OCI-LY7 (cell line): ENCODE data around the gene CCDC88B. TPM values are rescaled to one million over a fixed set of nuclear protein-coding genes. Genes with fewer than 3 reads are reported as not detected.
A peak's percentile ranks its signal among the peaks of the same experiment; 100 is the strongest.

Experiments used
- BruUV-seq: library from RNA; stranded (reverse); fragments of 400-500 nt; replicated peaks from 2 replicates; lab custom pipeline; 2021; lab: Mats Ljungman, UMichigan
- CTCF ChIA-PET: fragments of 300-600 bp; sonication (Branson Sonifier 250); formaldehyde crosslinking; loops from one replicate; lab custom pipeline; 2022; ENCODE audit warnings: antibody characterized with exemption; ENCODE audit not compliant: unreplicated experiment; lab: Charles Lee
- POLR2A ChIA-PET: fragments of 300-600 bp; sonication (Branson Sonifier 250); formaldehyde crosslinking; loops from one replicate; lab custom pipeline; 2022; ENCODE audit warnings: antibody characterized with exemption; lab: Charles Lee
- DNase-seq: peaks from one replicate; pipeline ENCODE4 v3.0.0-alpha.2; 2015; ENCODE audit warnings: low spot score
- H2AFZ ChIP-seq: fragments of 200-600 bp; sonication (generic), shearing (Covaris generic); 2 replicates; pipeline ENCODE4 v1.6.1; 2014; ENCODE audit warnings: mild to moderate bottlenecking, antibody characterized with exemption, low read length, moderate library complexity
- H3K27ac ChIP-seq: fragments of 200-600 bp; sonication (generic); 2 replicates; pipeline ENCODE4 v1.5.1; 2014; ENCODE audit warnings: mixed run types, low read depth, mild to moderate bottlenecking, moderate library complexity, low read length, inconsistent platforms; ENCODE audit not compliant: poor library complexity, severe bottlenecking
- H3K36me3 ChIP-seq: fragments of 200-600 bp; sonication (generic); 2 replicates; pipeline ENCODE4 v1.6.1; 2014; ENCODE audit warnings: mild to moderate bottlenecking, antibody characterized with exemption, low read length, moderate library complexity, mixed read lengths; ENCODE audit not compliant: insufficient read depth
- H3K4me1 ChIP-seq: fragments of 200-600 bp; sonication (generic); 2 replicates; pipeline ENCODE4 v1.5.1; 2014; ENCODE audit warnings: mild to moderate bottlenecking, low read length; ENCODE audit not compliant: insufficient read depth, poor library complexity, severe bottlenecking
- H3K4me2 ChIP-seq: fragments of 200-600 bp; sonication (generic); 2 replicates; pipeline ENCODE4 v1.6.1; 2014; ENCODE audit warnings: mild to moderate bottlenecking, low read length
- H3K4me3 ChIP-seq: fragments of 200-600 bp; sonication (generic); 2 replicates; pipeline ENCODE4 v1.5.1; 2014; ENCODE audit warnings: mild to moderate bottlenecking, low read depth, low read length; ENCODE audit not compliant: poor library complexity, severe bottlenecking
- H3K79me2 ChIP-seq: fragments of 200-600 bp; sonication (generic); 2 replicates; pipeline ENCODE4 v1.6.1; 2016; ENCODE audit warnings: low read depth, mild to moderate bottlenecking, low read length, moderate library complexity, mixed read lengths; ENCODE audit not compliant: insufficient read depth
- H3K9me2 ChIP-seq: fragments of 200-600 bp; sonication (generic); 2 replicates; pipeline ENCODE4 v1.6.1; 2016; ENCODE audit warnings: mild to moderate bottlenecking, low read length, mixed read lengths; ENCODE audit not compliant: insufficient read depth
- H3K9me3 ChIP-seq: fragments of 200-600 bp; sonication (generic); 2 replicates; pipeline ENCODE4 v1.6.1; 2014; ENCODE audit warnings: mild to moderate bottlenecking, mixed run types, low read length, mixed read lengths
- H4K20me1 ChIP-seq: fragments of 200-600 bp; sonication (generic); 2 replicates; pipeline ENCODE4 v1.6.1; 2014; ENCODE audit warnings: mild to moderate bottlenecking, antibody characterized with exemption, low read length, moderate library complexity, mixed read lengths; ENCODE audit not compliant: insufficient read depth
- CTCF ChIP-seq: fragments of 200-600 bp; sonication (generic); conservative IDR thresholded peaks from 2 replicates; pipeline ENCODE4 v1.5.1; 2014; ENCODE audit warnings: mild to moderate bottlenecking, antibody characterized with exemption, low read length, moderate library complexity, mixed read lengths
- EZH2phosphoT487 ChIP-seq: fragments of 200-600 bp; sonication (generic); IDR thresholded peaks from 2 replicates; pipeline ENCODE4 v1.6.1; 2018; ENCODE audit warnings: low read depth, borderline replicate concordance, mild to moderate bottlenecking, mixed run types, antibody characterized with exemption, low read length, moderate library complexity, mixed read lengths
- intact Hi-C: fragments of 100-400 bp; cut with micrococcal nuclease; formaldehyde crosslinking; loops from one replicate; pipeline ENCODE4 v1.10.0; 2022; ENCODE audit not compliant: unreplicated experiment
- total RNA-seq, 2 experiments: library from RNA; depleted of rRNA in 1 of 2; stranded (reverse); fragments of >200 nt in 1 of 2; shearing (Covaris generic) in 1 of 2; gene quantifications; 2 replicates each; pipeline ENCODE4 v1.2.3, GENCODE V29; 2014 to 2022

CCDC88B gene
- total RNA-seq, 2 experiments from 2014 or later = 40.7 to 67.2 TPM

GRCh38 chr11:64316672-64317324, 23.2 kb upstream of the CCDC88B start:
- Histone ChIP-seq H2AFZ (no peak overlapping the region), H3K27ac (peak overlapping the region; percentile 88)
- DNase-seq = peak; percentile 59

GRCh38 chr11:64317325-64317960, 22.6 kb upstream of the CCDC88B start, which contains the start of gene TRMT112:
Gene TRMT112 (minus strand): TSS chr11:64317559. CDS start chr11:64317526, 33 bp downstream.
- Histone ChIP-seq H3K4me3 (peak within 1 kb of the TSS; percentile 83), H2AFZ (peak within 1 kb of the TSS; percentile 57; the same call in 1 of the 2 replicates), H4K20me1 (no peaks in the 10 kb centered on the region), H3K36me3 (peaks cover 76% of the 10 kb centered on the region), H3K79me2 (peaks cover 17% of the 10 kb centered on the region; the same call in 1 of the 2 replicates), H3K9me3 (no peaks in the 10 kb centered on the region), H3K9me2 (no peaks in the 10 kb centered on the region), H3K4me1 (peaks cover 29% of the 10 kb centered on the region), H3K4me2 (peak within 1 kb of the TSS; percentile 79), H3K27ac (peak within 1 kb of the TSS; percentile 88)
- peak; percentile 99 for DNase-seq
- no peak for TF ChIP-seq EZH2phosphoT487
- no peak for TF ChIP-seq CTCF
- CTCF ChIA-PET = interaction anchor here (0.6 to 2.1 kb wide), 16 partner anchors 9 to 458 kb away, joined by 3 to 33 read pairs (median 4); partner anchors contain the start of genes ESRRA and FERMT3
- intact Hi-C loops = loop anchor here (1.0 kb wide), 3 partner anchors 12 to 38 kb away; partner anchors contain the start of gene ESRRA
- POLR2A ChIA-PET = interaction anchor here (0.6 to 2.3 kb wide), 23 partner anchors 10 to 684 kb away, joined by 3 to 22 read pairs (median 4); partner anchors contain the start of genes BAD, CCDC88B, ESRRA and FERMT3
- no TSS peak for BruUV-seq

More at GRCh38 chr11:64316672-64317324, 23.2 kb upstream of the CCDC88B start:
- peaks cover 17% of the 10 kb centered on the region; the same call in 1 of the 2 replicates for H3K79me2 ChIP-seq
- intact Hi-C loops = loop anchor here (1.0 kb wide), 3 partner anchors 11 to 39 kb away; partner anchors contain the start of gene ESRRA
- ChIA-PET POLR2A (interaction anchor here (0.6 to 2.3 kb wide), 17 partner anchors 9 to 250 kb away, joined by 3 to 22 read pairs (median 5); partner anchors contain the start of genes BAD, CCDC88B, ESRRA and FKBP2), CTCF (interaction anchor here (0.7 to 2.1 kb wide), 10 partner anchors 9 to 132 kb away, joined by 3 to 33 read pairs (median 4); partner anchors contain the start of gene FERMT3)
- peak overlapping the region; percentile 77 for H3K4me2 ChIP-seq
- H3K9me3 ChIP-seq = no peaks in the 10 kb centered on the region
- peak overlapping the region; percentile 83 for H3K4me3 ChIP-seq
- TSS peak; percentile 100 for BruUV-seq
- H3K4me1 ChIP-seq = peaks cover 29% of the 10 kb centered on the region
- no peaks in the 10 kb centered on the region for H4K20me1 ChIP-seq
- TF ChIP-seq CTCF = peak; percentile 60
- no peak for TF ChIP-seq EZH2phosphoT487
- H3K36me3 ChIP-seq = peaks cover 76% of the 10 kb centered on the region
- H3K9me2 ChIP-seq = no peaks in the 10 kb centered on the region
